HuH-7 (cell line): Measurements from ENCODE around the gene FCN1.

Source experiments
- DNase-seq: peaks from one replicate; pipeline ENCODE4 v3.0.0; 2011; ENCODE audit warnings: low spot score

FCN1 gene

DNA sequence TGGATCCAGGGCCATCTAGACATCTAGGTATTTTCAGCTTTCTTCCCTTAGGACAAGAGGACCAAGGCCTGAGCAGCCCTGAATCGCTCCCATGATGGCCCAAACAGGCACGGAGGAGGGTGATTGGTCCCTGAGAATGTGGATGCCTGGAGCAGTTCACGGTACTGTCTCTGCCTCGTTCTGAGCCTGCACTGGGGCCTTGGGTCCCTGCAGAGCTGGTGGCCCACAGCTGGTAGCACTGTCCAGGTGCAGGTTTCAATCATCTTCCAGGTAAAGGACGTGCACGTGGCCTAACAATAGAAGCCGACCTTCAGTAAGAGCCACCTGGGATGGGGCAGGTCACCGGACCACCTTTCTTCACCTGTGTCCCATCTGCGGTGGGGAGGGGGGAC is 19.4 kb upstream of the FCN1 start:
- no peak for DNase-seq

GRCh38 chr9:134936346-134937163 is 18.8 kb upstream of the FCN1 start:
- no peak for DNase-seq

- DNase-seq, result no peak
Measured at GRCh38 chr9:134935701-134936345, 18.1 kb upstream of the FCN1 start.

DNA sequence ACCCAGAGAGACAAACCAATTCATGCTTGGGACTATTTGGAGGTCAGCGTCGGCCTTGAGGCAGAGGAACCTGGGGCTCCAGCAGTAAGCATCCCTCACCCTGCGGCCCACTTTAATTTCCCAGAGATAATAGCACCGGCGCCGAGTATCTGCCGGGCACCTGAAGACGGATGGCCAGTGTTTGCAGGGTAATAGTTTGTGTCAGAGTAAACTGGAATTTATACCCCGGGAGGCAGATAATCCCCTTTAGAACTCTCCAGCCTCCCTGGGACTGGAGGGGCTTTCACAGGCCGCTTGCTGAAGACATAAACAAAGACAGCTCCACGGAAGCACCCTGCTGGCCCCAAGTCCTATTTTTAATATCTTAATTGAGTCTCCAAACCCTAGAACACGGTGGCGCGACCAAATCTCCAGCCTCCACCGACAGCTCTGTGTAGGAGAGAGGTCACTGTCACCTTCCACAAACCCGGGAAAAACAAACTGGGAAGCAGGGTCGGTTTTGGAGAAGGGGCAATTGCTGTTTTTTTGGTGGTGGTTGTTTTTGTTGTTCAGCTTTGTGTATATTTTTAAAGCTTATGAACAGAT is 17.4 kb upstream of the FCN1 start:
- no peak for DNase-seq

- no peak for DNase-seq
Measured at GRCh38 chr9:134933076-134933659, 15.5 kb upstream of the FCN1 start.

- DNase-seq, result no peak
Measured at GRCh38 chr9:134932606-134933005, 14.9 kb upstream of the FCN1 start.

DNA sequence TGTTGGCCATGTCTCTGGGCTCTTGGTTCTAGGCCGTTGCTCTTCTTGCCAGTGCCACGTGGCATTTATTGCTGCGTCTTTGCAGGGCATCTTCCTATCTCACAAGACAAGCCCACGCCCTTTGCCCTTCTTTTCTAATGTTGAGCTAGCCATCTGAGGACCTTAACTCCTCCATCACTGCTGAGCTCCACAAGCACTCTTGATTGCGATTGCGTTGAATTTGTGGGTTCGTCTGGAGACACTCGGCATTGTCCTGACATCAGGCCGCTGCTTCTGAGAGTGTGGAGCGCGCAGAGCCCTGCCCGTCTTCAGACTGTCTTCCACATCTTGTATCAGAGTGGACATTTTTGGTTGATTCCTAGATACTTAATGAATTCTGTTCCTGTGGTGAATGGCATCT is 14.5 kb upstream of the FCN1 start:
- DNase-seq, result no peak

- DNase-seq, result no peak
Measured at GRCh38 chr9:134930398-134930797, 12.7 kb upstream of the FCN1 start.

DNA sequence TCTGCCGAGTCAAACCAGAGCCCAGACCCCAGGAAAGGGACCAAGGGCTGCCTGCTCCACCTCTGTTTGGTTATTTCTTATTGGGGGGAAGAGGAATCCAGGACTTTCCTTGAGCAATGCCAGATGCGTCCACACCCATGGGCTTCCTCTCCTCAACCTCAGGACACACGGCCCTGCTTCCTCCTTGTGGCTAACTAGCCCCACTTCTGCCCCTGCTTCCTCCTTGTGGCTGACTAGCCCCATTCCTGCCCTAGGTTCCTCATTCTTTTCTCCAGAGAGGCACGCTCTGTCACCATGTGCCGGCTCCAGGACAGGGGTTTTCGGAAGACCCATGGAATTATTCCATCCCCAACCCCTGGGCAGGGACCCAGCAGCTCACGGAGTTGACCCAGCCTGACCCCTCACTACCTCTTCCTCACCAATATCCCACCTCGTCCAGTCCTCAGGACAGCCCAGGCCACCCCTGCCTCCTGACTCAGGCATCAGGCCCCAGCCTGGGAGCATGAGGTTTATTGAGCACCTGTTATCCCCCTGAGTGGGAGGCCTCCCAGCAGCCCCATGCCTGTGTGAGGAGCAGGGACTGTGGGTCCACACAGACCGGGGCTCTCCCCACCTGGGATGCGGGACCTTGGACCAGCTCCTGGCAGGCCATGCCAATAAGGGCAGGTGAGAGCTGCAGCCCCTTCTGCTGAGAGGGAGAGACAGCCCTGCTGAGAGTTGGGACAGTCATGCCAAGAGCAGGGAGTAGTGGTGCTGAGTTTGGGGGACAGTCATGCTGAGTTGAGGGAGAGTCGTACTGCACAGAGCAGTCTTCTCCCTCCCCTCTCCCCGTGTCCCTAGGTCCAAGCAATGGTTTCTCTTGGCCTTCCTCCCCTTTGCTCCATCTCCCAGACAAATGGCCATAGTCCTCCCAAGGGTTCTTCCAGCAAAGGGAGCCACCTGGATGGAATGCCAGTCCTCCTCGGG is 11.8 kb upstream of the FCN1 start:
- no peak for DNase-seq

DNA sequence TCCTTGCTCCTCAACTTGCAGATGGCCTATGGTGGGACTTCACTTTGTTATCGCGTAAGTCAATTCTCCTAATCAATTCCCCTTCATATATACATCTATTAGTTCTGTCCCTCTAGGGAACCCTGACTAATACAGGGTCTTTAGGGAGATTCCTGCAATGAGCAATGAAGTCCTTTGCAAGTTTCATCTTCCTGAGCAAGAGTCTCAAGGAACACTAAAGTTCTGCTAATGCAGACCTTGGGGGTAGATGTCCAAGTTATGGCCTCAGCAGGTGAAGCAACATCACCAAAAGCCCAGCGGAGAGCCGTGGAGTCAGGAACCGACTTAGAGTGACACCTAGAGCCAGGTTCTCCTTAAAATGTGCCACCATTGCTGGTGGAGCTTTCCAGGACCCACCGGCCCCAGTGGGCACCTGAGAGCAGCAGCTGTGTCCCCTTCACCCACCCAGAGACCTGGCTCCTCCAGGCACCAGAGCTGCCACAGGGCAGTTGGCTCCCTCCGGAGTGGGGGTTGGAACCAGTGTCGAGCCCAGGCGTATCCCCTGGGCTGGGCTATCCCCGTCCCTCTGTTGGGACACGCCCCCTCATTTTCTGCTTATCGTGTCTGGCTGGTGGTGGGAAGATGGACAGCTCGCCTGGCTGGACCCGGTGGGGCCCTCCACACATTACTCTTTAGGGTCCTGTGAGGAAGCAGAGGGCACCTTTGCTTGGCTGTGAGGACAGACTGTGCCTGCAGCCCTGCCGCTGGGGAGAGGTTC is 10.9 kb upstream of the FCN1 start:
- no peak for DNase-seq

- DNase-seq, result no peak
Measured at GRCh38 chr9:134925011-134925511, 7.3 kb upstream of the FCN1 start.

DNA sequence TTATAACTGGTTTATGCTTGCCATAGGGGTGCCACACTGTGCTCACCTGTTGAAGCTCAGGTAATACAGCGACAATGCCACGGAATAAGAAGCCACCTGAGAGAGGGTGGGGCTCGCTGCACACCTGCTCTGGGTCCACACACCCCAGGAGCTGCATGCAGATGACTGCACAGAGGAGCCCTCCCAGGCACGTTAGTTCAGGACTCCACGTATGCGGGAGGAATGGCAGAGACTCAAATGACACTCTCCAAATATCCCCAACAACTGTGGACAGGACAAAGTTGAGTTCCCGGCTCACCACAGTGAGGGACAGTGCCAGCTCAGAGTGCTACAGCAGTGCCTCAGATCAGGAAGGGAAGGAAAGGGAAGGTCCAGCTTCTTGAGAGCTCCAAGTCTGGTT is 5.8 kb upstream of the FCN1 start:
- DNase-seq, result no peak

DNA sequence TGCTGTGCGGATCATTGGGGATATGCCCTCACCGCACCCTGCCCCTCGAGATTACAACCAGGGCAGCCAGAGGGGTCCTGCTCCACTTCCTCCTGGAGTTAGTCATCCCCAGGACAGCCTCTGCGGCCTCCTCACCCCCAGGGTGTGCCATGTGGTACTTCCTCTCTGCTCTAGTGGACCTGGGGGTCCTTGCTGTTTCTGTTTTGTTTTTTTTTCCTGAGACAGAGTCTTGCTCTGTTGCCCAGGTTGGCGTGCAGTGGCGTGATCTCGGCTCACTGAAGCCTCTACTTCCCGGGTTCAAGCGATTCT is 5.2 kb upstream of the FCN1 start:
- no peak for DNase-seq

GRCh38 chr9:134922066-134922931 is 4.6 kb upstream of the FCN1 start:
- no peak for DNase-seq

DNA sequence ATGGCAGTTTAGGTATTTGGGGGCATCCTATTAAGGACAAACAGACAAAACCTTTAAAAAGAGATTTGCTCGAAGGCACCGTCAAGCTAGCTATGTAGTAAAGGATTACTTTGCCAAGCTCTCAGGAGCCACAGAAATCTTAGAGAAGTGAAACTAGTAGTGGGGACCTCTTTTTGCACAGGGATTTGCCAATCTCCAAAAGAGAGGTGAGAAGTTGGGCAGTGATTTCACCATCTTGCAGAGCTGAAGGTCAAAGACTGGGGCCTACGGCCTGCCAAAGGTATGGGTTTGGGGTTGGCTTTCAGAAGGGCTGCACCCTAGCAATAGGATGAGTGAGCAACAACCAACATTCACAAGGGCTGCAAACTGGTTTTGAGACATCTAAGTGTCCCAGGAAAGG is 1.6 kb upstream of the FCN1 start:
- DNase-seq, result no peak

GRCh38 chr9:134918646-134919045 is 934 bp upstream of the FCN1 start:
- no peak for DNase-seq

GRCh38 chr9:134916161-134916665 is 1.5 kb downstream of the FCN1 start:
- DNase-seq, result no peak

- no peak for DNase-seq
Measured at GRCh38 chr9:134915046-134915985, 2.4 kb downstream of the FCN1 start.

DNA sequence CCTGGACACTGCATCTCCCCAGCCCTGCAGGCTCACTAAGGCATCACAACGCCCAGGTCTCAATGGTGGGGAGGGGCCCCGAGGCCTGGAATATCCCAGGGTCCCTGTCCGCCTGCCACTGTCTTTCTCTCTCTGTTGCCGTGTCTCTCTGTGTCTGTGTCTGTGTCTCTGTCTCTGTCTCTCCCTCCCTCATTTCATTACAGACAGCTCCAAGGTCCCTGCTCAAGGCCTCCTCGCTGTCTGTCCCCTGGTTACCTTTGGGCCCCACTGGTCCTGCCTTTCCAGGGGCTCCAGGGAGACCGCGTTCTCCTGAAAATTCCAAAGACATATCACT is 3.2 kb downstream of the FCN1 start:
- no peak for DNase-seq
